ENCODE results near the gene NEDD4. TPM values are rescaled to one million over a fixed set of nuclear protein-coding genes. Genes with fewer than 3 reads are reported as not detected.
"Not testable (repeated sequence)": the region's sequence is repeated elsewhere in the genome, so short reads cannot be mapped to it uniquely, and the experiment has no call there.

NEDD4 gene
- total RNA-seq, 8 experiments from 2014 or later = 5.2 to 14.0 (median 11.1) TPM

DNA sequence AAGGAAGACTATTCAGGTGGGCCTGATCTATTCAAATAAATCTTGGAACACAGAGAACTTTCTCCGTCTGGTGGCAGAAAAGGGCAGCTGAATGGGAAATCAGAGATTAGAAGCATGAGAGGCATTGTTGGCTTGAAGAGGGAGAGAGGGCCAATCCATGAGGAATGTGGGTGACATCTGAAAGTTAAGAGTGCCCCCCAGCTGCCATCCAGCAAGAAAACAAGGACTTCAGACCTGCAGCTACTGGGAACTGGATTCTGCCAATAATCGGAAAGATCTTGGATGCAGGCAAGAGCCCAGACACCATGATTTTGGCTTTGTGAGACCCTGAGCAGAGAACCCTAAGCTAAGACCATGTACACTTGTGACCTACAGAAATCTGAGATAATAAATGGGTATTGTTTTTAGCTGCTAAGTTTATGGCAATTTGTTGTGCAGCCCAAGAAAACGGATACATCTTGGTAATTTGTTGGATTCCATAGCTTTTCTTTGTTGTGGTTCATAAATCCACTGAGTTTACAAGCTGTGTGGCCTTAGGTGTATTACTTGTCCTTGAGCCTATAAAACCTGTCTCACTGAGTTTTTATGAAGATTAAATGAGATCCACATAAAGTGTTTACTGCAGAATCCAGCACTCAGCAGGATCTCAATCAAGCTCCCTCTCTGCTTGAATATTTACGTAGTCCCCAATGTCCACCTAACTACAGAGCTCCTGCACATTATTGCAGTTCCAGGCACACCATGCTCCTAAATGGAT is 168.4 kb downstream of the NEDD4 start:
- ATAC-seq (replicated peaks in 6 of 8) = peak in 1 of 8 experiments; percentile 16
- in situ Hi-C loops (cut with MboI; ENCODE audit: low pct_unique_long_range_greater_than_20kb in 2 of 9, low sequenced_read_pairs in 9 of 9, unreplicated experiment in 9 of 9) = loop anchor here in 4 of 9 experiments (25.0 kb wide), 3 partner anchors 163 to 313 kb away; partner anchors contain the start of gene DNAAF4 (in 2 of the 4)
- H3K4me1 ChIP-seq (replicated peaks in 1 of 2) = peaks cover 0 to 2% of the 10 kb centered on the region in 2 donors
- WGBS, 10 experiments = 85 to 100% (median 100%) methylated on average over 1 to 4 of the region's 4 CpGs; no CpG with 5 or more reads in 2 of the 10 experiments
- H3K27ac ChIP-seq = no peak overlapping the region
- H3K4me3 ChIP-seq = no peak overlapping the region

- in situ Hi-C loops (cut with MboI; ENCODE audit: low pct_unique_long_range_greater_than_20kb in 2 of 9, low sequenced_read_pairs in 9 of 9, unreplicated experiment in 9 of 9) = loop anchor here in 3 of 9 experiments (25.0 kb wide), 3 partner anchors 162 to 312 kb away; partner anchors contain the start of gene DNAAF4 (in 1 of the 3)
- no peak overlapping the region for H3K27ac ChIP-seq
- no peak overlapping the region for H3K4me3 ChIP-seq
- peak in 4 of 8 experiments; percentile 15 to 79 (median 37) for ATAC-seq (replicated peaks in 6 of 8)
- 0 to 86% (median 37%) methylated on average over 2 to 3 of the region's 3 CpGs; no CpG with 5 or more reads in 1 of the 10 experiments for WGBS, 10 experiments
- H3K4me1 ChIP-seq (replicated peaks in 1 of 2) = peaks cover 0 to 2% of the 10 kb centered on the region in 2 donors
These were observed 169.6 kb downstream of the NEDD4 start for GRCh38 chr15:55823699-55824340.

- in situ Hi-C loops (cut with MboI; ENCODE audit: low pct_unique_long_range_greater_than_20kb in 2 of 9, low sequenced_read_pairs in 9 of 9, unreplicated experiment in 9 of 9) = loop anchor here in 3 of 9 experiments (25.0 kb wide), 3 partner anchors 161 to 311 kb away; partner anchors contain the start of gene DNAAF4 (in 1 of the 3)
- Histone ChIP-seq H3K4me3 (no peak overlapping the region), H3K27ac (no peak overlapping the region), H3K4me1 (replicated peaks in 1 of 2) (peaks cover 0 to 2% of the 10 kb centered on the region in 2 donors)
- 0 to 58% (median 20%) methylated on average over 1 to 3 of the region's 3 CpGs; no CpG with 5 or more reads in 3 of the 10 experiments for WGBS, 10 experiments
- peak in 7 of 8 experiments; percentile 27 to 83 (median 75) for ATAC-seq (replicated peaks in 6 of 8)
These were observed 170.2 kb downstream of the NEDD4 start for GRCh38 chr15:55823191-55823670.

DNA sequence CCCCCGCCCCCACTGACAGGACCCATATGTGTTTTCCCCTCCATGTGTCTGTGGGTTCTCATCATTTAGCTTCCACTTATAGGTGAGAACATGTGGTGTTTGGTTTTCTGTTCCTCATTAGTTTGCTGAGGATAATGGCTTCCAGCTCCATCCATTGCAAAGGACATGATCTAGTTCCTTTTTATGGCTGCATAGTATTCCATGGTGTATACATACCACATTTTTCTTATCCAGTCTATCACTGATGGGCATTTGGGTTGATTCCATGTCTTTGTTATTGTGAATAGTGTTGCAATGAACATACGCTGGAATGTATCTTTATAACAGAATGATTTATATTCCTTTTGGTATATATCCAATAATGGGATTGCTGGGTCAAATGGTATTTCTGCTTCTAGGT is 171.7 kb downstream of the NEDD4 start:
- in situ Hi-C loops (cut with MboI; ENCODE audit: low pct_unique_long_range_greater_than_20kb in 2 of 9, low sequenced_read_pairs in 9 of 9, unreplicated experiment in 9 of 9) = loop anchor here in 3 of 9 experiments (25.0 kb wide), 3 partner anchors 159 to 309 kb away; partner anchors contain the start of gene DNAAF4 (in 1 of the 3)
- 67 to 100% (median 100%) methylated on average over 1 to 2 of the region's 2 CpGs; no CpG with 5 or more reads in 4 of the 10 experiments for WGBS, 10 experiments
- not testable (repeated sequence) for H3K4me1 ChIP-seq (replicated peaks in 1 of 2); H3K4me3 ChIP-seq; ATAC-seq (replicated peaks in 6 of 8); H3K27ac ChIP-seq

DNA sequence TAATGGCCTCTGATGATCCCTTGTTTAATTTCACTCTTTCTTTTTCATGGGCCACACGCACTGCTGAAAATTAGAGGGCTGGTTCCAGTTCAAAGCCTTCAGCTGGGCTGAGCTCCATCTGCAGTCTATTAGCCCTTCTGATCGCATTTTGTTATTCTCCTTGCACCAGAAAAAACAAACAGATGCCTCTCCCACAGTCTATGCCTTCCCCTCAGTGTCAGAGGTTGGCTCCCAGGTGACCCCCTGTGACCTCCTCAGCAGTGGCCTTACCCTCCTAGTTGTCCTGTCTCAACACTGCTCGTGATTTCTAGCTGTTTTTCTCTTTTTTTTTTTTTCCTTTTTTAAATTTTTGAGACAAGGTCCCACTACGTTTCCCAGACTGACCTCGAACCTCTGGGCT is 173.4 kb downstream of the NEDD4 start:
- in situ Hi-C loops (cut with MboI; ENCODE audit: low pct_unique_long_range_greater_than_20kb in 2 of 9, low sequenced_read_pairs in 9 of 9, unreplicated experiment in 9 of 9) = loop anchor here in 3 of 9 experiments (25.0 kb wide), 3 partner anchors 158 to 308 kb away; partner anchors contain the start of gene DNAAF4 (in 1 of the 3)

DNA sequence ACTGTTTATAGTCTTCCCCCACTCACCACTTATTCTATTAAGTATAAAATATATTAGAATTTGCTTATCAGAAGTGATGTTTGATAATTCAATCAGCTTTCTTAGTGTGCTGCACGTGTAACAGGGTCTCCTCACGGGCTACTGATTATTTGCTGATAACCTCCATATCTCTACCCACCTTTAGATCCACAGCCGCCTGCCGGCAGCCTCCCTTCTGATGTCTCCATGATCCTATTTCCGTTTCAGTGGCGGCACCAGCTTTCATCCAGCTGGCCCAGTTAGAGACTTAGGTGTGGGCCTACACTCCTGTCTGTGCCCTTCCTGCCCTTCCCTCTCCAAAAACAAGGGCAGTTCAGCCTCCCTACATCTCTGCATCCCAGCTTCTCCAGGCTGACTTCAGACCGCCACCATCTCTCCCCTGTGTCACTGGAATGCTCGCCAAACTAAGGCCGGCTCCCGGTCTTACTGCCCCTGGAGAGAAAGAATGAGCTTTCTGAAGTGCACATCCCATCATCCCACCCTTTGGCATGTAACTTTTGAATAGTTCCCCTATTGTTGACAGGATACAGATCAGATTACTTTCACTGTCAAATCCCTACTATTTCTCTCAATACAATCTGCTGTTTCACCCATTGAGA is 173.9 kb downstream of the NEDD4 start:
- 25 to 100% (median 88%) methylated on average over 1 to 5 of the region's 10 CpGs; no CpG with 5 or more reads in 3 of the 10 experiments for WGBS, 10 experiments
- no peak overlapping the region for H3K27ac ChIP-seq
- in situ Hi-C loops (cut with MboI; ENCODE audit: low pct_unique_long_range_greater_than_20kb in 2 of 9, low sequenced_read_pairs in 9 of 9, unreplicated experiment in 9 of 9) = loop anchor here in 3 of 9 experiments (25.0 kb wide), 3 partner anchors 157 to 307 kb away; partner anchors contain the start of gene DNAAF4 (in 1 of the 3)
- no peak overlapping the region for H3K4me3 ChIP-seq
- ATAC-seq (replicated peaks in 6 of 8) = no peak
- H3K4me1 ChIP-seq (replicated peaks in 1 of 2) = peaks cover 0 to 2% of the 10 kb centered on the region in 2 donors

More for the DNA sequence above, 173.4 kb downstream of the NEDD4 start:
- Histone ChIP-seq H3K4me3 (no peak overlapping the region), H3K27ac (no peak overlapping the region), H3K4me1 (replicated peaks in 1 of 2) (peaks cover 0 to 2% of the 10 kb centered on the region in 2 donors)
- no peak for ATAC-seq (replicated peaks in 6 of 8)
- WGBS, 10 experiments = 18 to 88% (median 50%) methylated on average over 2 to 5 of the region's 5 CpGs; no CpG with 5 or more reads in 2 of the 10 experiments

- H3K27ac ChIP-seq = no peak overlapping the region
- no peaks in the 10 kb centered on the region for H3K4me1 ChIP-seq (replicated peaks in 1 of 2)
- in situ Hi-C loops (cut with MboI; ENCODE audit: low pct_unique_long_range_greater_than_20kb in 2 of 9, low sequenced_read_pairs in 9 of 9, unreplicated experiment in 9 of 9) = loop anchor here in 3 of 9 experiments (25.0 kb wide), 3 partner anchors 154 to 304 kb away; partner anchors contain the start of gene DNAAF4 (in 1 of the 3)
- no peak overlapping the region for H3K4me3 ChIP-seq
- no peak for ATAC-seq (replicated peaks in 6 of 8)
These were observed 177.4 kb downstream of the NEDD4 start for GRCh38 chr15:55816017-55816416.

- Histone ChIP-seq H3K4me3 (no peak overlapping the region), H3K4me1 (replicated peaks in 1 of 2) (peaks cover 6 to 12% of the 10 kb centered on the region in 2 donors), H3K27ac (no peak overlapping the region)
- peak in 7 of 8 experiments; percentile 32 to 74 (median 68) for ATAC-seq (replicated peaks in 6 of 8)
- in situ Hi-C loops (cut with MboI; ENCODE audit: low pct_unique_long_range_greater_than_20kb in 2 of 9, low sequenced_read_pairs in 9 of 9, unreplicated experiment in 9 of 9) = loop anchor here in 3 of 9 experiments (25.0 kb wide), 3 partner anchors 140 to 290 kb away; partner anchors contain the start of gene DNAAF4 (in 1 of the 3)
- WGBS, 10 experiments = 41 to 100% (median 76%) methylated on average over 1 to 5 of the region's 5 CpGs
These were observed 190.6 kb downstream of the NEDD4 start for GRCh38 chr15:55802600-55803376.

- no peak for ATAC-seq (replicated peaks in 6 of 8)
- no peak overlapping the region for H3K27ac ChIP-seq
- H3K4me3 ChIP-seq = no peak overlapping the region
- WGBS, 10 experiments = 28 to 100% (median 100%) methylated on average over 1 to 2 of the region's 2 CpGs; no CpG with 5 or more reads in 3 of the 10 experiments
- in situ Hi-C loops (cut with MboI; ENCODE audit: low pct_unique_long_range_greater_than_20kb in 2 of 9, low sequenced_read_pairs in 9 of 9, unreplicated experiment in 9 of 9) = loop anchor here in 3 of 9 experiments (25.0 kb wide), 3 partner anchors 138 to 288 kb away; partner anchors contain the start of gene DNAAF4 (in 1 of the 3)
- H3K4me1 ChIP-seq (replicated peaks in 1 of 2) = peaks cover 6 to 12% of the 10 kb centered on the region in 2 donors
These were observed 193.2 kb downstream of the NEDD4 start for GRCh38 chr15:55800216-55800615.

- Histone ChIP-seq H3K4me3 (no peak overlapping the region), H3K4me1 (replicated peaks in 1 of 2) (peaks cover 6 to 12% of the 10 kb centered on the region in 2 donors), H3K27ac (no peak overlapping the region)
- peak; percentile 70 to 90 (median 84) for ATAC-seq (replicated peaks in 6 of 8)
- WGBS, 10 experiments = 18 to 83% (median 40%) methylated on average over 2 to 10 of the region's 10 CpGs
- in situ Hi-C loops (cut with MboI; ENCODE audit: low pct_unique_long_range_greater_than_20kb in 2 of 9, low sequenced_read_pairs in 9 of 9, unreplicated experiment in 9 of 9) = loop anchor here in 4 of 9 experiments (5.0 to 25.0 kb wide), 4 partner anchors 137 to 287 kb away; partner anchors contain the start of gene DNAAF4 (in 1 of the 4)
These were observed 193.9 kb downstream of the NEDD4 start for GRCh38 chr15:55799291-55800212.
